ENCODE data around the gene EXT2. TPM values are rescaled to one million over a fixed set of nuclear protein-coding genes. Genes with fewer than 3 reads are reported as not detected.

EXT2 gene
- total RNA-seq, 1 donor from 2014 or later = 95.6 TPM

DNA sequence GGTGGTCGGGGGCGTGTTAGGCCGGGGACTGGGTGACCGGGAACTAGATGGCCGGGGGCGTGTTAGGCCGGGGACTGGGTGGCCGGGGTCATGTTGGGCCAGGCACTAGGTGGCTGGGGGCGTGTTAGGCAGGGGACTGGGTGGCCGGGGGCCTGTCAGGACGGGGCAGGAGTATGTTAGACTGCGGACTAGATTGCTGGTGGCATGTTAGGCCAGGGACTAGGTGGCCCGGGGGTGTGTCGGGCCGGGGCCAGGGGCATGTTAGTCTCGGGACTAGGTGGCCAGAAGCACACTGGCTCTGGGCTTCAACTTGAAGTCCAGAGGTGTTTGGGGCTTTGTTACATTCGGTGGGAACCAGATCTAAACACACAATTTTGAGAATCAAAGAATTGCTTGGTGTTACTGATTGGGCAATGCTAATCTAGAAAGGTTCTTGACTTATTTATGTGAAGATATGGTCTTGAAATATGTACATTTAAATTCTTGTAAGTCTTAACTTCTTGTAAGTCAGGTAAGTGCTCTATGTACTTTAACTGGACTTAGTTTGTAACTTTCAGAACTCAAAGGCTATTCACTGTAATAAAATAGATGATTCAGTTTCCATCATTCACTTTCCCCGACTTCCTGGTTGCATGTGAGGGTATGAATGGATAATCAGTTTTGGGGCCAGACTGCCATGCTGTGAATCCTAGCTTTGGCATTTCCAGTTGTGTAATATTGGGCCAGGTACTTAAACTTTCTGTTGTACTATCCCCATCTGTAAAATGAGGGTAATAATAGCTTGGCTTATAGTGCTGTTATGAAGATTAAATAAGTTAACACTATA, 1.1 kb downstream of the EXT2 start:
- TF ChIP-seq CTCF (IDR thresholded peaks at IDR 0.05; ENCODE audit: insufficient read depth, low read length, severe bottlenecking) = no peak
- DNase-seq (ENCODE audit: low read depth) = peak; percentile 92
- Histone ChIP-seq H3K36me3 (ENCODE audit: control insufficient read depth, insufficient read depth, low read length) (peaks cover 1% of the 10 kb centered on the region), H3K27me3 (ENCODE audit: control insufficient read depth, insufficient read depth, low read length) (no peaks in the 10 kb centered on the region), H3K4me3 (ENCODE audit: low read depth, low read length) (peak overlapping the region; percentile 77)
- no peak for FAIRE-seq

DNA sequence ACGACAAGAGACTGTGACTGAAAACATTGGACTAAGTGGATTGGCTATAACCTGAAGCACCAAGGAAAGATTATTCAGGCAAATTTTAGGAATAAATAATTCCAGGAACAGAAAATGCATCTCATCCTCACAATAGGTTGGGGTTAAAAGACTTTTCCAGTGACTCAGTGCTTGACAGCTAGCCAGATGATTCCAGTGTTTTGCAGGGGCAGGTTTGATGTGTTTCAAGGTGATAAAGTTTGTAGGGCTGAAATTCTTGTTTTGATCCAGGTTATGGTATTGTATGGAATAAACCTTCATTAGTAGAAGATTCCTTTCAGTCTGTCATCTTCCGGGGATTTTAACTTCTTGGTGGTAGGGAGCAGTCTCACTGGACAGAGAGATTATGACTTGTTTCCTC, 2.3 kb downstream of the EXT2 start:
- DNase-seq (ENCODE audit: low read depth) = peak; percentile 79
- Histone ChIP-seq H3K27me3 (ENCODE audit: control insufficient read depth, insufficient read depth, low read length) (no peaks in the 10 kb centered on the region), H3K36me3 (ENCODE audit: control insufficient read depth, insufficient read depth, low read length) (peaks cover 1% of the 10 kb centered on the region), H3K4me3 (ENCODE audit: low read depth, low read length) (no peak overlapping the region)
- FAIRE-seq = no peak
- TF ChIP-seq CTCF (IDR thresholded peaks at IDR 0.05; ENCODE audit: insufficient read depth, low read length, severe bottlenecking) = no peak

GRCh38 chr11:44101098-44101497, 5.6 kb downstream of the EXT2 start:
- no peaks in the 10 kb centered on the region for H3K27me3 ChIP-seq (ENCODE audit: control insufficient read depth, insufficient read depth, low read length)
- no peak for DNase-seq (ENCODE audit: low read depth)
- FAIRE-seq = no peak
- no peak for TF ChIP-seq CTCF (IDR thresholded peaks at IDR 0.05; ENCODE audit: insufficient read depth, low read length, severe bottlenecking)
- H3K36me3 ChIP-seq (ENCODE audit: control insufficient read depth, insufficient read depth, low read length) = peaks cover 2% of the 10 kb centered on the region
- no peak overlapping the region for H3K4me3 ChIP-seq (ENCODE audit: low read depth, low read length)

GRCh38 chr11:44104481-44105294, 9.2 kb downstream of the EXT2 start:
- Histone ChIP-seq H3K4me3 (ENCODE audit: low read depth, low read length) (no peak overlapping the region), H3K36me3 (ENCODE audit: control insufficient read depth, insufficient read depth, low read length) (peaks cover 6% of the 10 kb centered on the region), H3K27me3 (ENCODE audit: control insufficient read depth, insufficient read depth, low read length) (no peaks in the 10 kb centered on the region)
- no peak for DNase-seq (ENCODE audit: low read depth)
- TF ChIP-seq CTCF (IDR thresholded peaks at IDR 0.05; ENCODE audit: insufficient read depth, low read length, severe bottlenecking) = no peak
- no peak for FAIRE-seq

DNA sequence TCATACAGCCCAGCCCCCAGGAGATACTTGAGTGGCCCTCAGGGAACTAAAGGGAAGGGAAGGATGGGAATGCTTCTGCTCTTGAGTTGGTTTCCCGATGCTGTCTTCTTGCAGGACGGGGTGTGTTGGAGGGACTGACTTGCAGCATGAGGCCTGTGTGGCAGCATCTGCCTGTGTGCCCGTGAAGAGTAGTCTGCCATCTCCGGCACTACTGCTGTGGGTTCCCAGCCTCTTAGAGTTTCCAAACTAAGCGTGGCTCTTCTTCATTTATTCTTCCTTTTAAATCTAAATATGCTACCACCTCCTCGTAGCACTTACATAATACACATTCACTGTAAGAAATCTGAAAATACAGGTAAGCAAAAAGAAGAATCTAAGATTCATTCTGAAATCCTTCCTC, 12.8 kb downstream of the EXT2 start:
- no peak overlapping the region for H3K4me3 ChIP-seq (ENCODE audit: low read depth, low read length)
- H3K36me3 ChIP-seq (ENCODE audit: control insufficient read depth, insufficient read depth, low read length) = peaks cover 5% of the 10 kb centered on the region
- no peak for FAIRE-seq
- no peaks in the 10 kb centered on the region for H3K27me3 ChIP-seq (ENCODE audit: control insufficient read depth, insufficient read depth, low read length)
- no peak for DNase-seq (ENCODE audit: low read depth)
- TF ChIP-seq CTCF (IDR thresholded peaks at IDR 0.05; ENCODE audit: insufficient read depth, low read length, severe bottlenecking) = no peak
